NCI-H748 treated with DMSO at 0.1 percent for 48 hours (cell line): ENCODE results near the gene LYST.
"Not testable (repeated sequence)": the region's sequence is repeated elsewhere in the genome, so short reads cannot be mapped to it uniquely, and the experiment has no call there.

Experiments
- DNase-seq: peaks from one replicate; lab custom pipeline; 2025; lab: John Stamatoyannopoulos, UW

LYST gene

GRCh38 chr1:235632506-235633401 is 234.0 kb downstream of the LYST start:
- DNase-seq: no peak

GRCh38 chr1:235631816-235632215 is 234.9 kb downstream of the LYST start:
- DNase-seq: no peak

- DNase-seq: no peak
These were observed 238.2 kb downstream of the LYST start for GRCh38 chr1:235628316-235629005.

- DNase-seq: no peak
These were observed 240.9 kb downstream of the LYST start for GRCh38 chr1:235625831-235626230.

- DNase-seq: no peak
These were observed 241.4 kb downstream of the LYST start for GRCh38 chr1:235625340-235625739.

- DNase-seq: no peak
These were observed 241.9 kb downstream of the LYST start for GRCh38 chr1:235624721-235625333.

- DNase-seq: no peak
These were observed 243.5 kb downstream of the LYST start for GRCh38 chr1:235622936-235623779.

GRCh38 chr1:235619149-235619548 is 247.6 kb downstream of the LYST start:
- not testable (repeated sequence) for DNase-seq

- DNase-seq: no peak
These were observed 248.9 kb downstream of the LYST start for GRCh38 chr1:235617808-235618207.

GRCh38 chr1:235617140-235617539 is 249.6 kb downstream of the LYST start:
- no peak for DNase-seq

- no peak for DNase-seq
These were observed 252.2 kb downstream of the LYST start for GRCh38 chr1:235614442-235614954.

GRCh38 chr1:235613602-235614001 is 253.1 kb downstream of the LYST start:
- no peak for DNase-seq

- no peak for DNase-seq
These were observed 253.9 kb downstream of the LYST start for GRCh38 chr1:235612761-235613160.
